ENCODE results near the gene SCTR. TPM values are rescaled to one million over a fixed set of nuclear protein-coding genes. Genes with fewer than 3 reads are reported as not detected.

The SCTR gene
- total RNA-seq, 1 experiment from 2014 or later: not detected

DNA sequence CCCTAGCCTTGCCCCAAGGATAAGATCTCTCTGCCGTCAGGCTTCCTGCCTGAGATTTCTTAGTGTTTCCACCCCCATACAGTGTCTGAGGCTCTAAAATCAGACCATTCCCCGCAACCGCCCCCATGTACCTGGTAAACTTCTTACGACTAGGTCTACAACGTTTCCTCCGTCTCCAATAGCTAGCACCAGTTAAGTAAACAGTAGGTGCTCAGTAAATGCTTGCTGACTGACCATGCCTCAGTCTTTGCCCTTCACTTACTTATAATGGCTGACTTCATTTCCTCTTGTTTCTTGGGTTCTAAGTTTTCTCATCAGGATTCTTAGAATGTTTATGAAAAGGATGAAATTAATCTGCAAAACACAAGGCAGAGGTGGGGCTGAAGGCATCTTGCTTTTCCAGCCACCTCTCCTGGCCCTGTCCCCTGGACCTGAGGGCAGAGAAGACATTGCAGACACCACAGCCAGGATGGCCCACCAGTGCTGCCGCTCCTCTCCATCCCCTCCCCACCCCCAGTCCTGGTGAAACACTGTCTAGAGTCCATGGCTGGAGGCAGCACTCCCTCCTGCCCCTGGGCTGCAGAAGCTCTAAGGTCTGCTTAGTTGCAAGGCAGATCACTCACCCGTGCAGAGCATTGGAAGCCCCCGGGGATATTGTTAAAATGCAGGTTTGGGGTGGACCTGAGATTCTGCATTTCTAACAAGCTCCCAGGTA, 75.7 kb downstream of the SCTR start:
- no peak for DNase-seq (ENCODE audit: low spot score)

DNA sequence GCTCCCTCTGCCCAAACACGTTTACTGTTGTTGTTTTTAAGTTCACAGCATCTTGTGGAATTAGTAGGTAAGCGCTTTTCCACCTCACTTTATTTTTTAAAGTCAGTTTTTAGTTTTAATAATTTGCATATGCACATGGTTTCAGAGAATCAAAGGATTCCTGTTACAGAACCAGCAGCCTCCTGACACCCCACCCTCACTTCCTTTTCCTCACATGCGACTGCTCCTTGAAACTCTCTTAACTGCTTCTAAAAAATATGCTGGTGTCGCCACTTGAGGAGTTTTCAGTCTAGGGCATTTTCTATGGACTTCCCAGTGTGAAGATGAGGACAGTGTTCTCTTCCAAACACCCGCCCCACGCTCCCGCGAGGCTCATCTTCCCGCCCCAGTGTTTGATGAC, 78.2 kb downstream of the SCTR start:
- DNase-seq (ENCODE audit: low spot score): no peak

DNA sequence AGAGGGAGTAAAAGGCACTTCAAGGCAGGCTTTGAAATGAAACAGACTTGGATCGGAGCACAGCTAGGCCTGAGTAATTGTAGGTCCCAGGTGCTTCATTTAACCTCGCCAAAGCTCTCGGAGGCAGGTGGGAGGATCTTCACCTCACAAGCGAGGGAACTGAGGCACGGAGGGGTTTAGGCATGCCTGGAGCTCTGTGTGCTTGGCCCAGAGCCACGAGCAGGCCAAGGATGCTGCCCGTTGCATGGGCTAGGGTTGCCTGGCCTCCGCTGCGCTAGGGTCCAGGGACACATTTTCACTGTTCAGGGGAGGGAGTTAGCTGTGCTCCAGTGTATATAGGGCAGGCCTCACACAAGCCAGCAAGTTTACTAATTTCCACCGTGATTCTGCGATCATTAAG, 81.4 kb downstream of the SCTR start:
- DNase-seq (ENCODE audit: low spot score): no peak

DNA sequence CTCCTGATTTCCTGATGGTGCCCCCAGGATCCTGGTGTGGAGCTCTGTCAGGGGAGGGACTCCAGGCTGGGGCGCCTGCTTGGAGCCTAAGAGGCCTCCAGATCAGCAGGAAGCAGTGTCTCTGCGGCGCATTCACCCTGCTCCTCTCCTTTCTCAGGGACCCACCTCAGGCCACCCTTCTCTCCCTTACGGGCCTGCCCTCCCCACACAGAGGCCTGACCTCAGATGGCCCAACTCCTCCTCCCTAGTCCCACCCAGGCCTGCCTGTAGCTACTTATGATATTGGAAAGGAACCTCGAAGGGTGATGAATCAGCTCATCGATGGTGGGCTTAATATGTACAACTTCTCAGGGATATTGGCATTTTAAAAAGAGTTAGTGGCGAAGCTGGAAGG, 82.1 kb downstream of the SCTR start:
- DNase-seq (ENCODE audit: low spot score): no peak

DNA sequence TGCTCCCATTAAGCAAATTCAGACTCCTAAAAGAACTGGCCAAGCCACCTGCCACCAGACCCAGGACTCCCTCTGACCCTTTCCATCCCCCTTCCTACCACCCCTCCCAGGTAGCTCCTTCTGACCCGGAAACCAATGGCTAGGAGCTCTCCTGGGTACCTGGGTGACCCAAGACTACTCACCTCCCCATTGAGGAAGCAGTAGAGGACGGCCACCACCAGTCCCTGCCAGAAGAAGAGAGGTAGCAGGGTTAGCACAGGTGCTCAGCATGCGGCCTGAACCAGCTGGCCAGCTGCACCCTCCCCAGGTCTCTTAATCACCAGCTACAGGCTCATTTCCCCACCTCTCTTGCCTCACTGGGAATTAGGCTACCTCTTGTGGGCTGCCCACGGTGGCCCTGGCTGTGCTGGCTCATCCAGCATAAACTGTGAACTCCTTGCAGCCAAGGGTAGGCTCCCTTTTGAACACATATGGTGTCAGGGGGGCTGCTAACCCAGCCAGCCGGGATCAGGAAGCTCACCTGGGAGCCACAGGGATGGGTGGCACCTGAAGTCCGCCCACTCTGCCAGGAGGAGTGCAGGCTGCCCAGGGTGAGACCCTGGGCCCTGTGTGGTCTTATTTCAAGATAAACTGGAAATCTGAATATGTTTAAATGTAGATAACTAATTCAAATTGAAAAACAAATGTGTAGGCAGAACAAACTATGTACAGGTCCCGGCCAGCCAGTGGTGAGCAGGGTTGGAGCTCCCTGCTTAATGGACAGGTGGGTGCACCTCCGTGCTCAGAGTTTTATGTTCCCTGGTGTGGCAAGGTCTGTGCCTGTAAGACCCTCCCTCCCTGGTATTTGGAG, 82.7 kb downstream of the SCTR start:
- no peak for DNase-seq (ENCODE audit: low spot score)

DNA sequence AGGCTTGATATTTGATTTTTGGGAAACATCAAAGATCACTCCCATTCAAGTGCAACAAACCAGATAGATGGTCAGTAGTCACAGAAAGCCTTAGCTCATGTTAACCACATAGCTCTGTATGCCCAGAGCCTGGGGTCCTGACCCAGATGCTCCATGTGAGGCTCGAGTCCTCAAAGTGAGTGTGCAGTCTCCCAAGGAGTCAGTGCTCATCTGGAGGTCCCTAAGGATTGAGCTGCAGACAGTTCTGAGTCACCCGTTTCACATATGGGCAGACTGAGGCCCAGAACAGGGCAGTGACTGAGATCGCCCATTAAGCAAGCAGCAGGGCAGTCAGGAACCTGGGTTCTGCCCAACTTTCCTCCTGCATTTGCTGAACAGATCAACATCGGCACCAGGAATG, 83.4 kb downstream of the SCTR start:
- no peak for DNase-seq (ENCODE audit: low spot score)

DNA sequence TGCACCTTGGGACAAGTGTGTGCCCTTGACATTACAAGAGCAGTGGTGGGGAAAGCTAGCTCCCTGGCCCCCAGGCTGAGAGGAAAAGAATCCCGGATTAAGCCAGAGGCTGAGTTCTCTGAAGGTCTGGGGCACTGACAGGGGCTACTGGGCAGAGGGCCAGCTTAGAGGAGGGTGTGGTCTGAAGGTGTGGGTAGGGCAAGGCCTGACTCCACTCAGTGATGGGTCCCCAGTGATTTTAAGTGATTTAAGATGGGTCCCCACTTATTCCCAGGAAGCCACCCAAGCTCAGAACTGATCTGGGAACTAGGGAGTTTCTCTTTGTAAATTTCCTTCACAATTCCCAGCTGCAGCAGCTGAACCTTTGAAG, 83.8 kb downstream of the SCTR start:
- DNase-seq (ENCODE audit: low spot score): no peak

DNA sequence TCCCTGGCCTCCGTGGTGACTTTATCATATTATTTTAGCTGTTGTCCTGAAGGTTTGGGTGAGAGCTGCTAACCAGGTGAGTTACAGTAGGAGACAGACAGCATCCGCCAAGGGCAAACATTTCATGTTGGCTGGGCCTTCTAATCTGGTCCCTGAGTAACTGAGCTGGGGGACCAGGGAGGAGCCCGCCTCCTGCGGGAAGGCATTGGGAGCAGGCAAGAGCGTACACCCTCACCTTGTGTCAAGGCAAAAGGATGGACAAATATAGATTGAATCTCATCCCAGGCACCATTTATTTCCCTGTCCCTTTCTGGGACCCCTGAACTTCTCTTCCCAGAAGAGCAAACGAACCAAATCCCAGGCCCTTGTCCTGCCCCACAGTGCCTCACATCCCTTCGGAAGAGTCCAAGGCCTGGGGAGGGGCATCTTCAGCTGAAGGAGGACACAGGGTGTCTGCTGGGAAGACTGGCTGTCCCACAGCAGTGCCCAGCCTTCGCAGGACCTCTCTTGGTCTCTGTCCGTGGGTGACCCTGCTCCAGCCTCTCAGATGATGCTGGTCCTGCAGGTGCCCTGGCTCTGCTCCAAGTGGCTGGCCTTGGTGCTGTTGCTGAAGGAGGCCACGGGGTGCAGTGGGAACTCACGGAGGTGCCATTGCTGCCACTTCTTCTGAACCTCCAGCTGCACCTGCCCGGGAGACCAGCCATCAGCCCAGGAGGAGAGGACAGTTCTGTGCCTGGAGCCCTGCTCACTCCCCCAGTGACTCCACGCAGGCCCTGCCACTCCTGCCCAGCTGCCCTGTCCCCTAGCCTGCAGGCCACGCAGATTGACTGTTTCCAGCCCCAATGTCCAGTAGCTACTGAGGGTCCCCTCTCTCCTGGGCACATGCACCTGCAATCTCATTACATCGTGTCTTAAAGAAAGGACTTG, 84.4 kb downstream of the SCTR start:
- no peak for DNase-seq (ENCODE audit: low spot score)

DNA sequence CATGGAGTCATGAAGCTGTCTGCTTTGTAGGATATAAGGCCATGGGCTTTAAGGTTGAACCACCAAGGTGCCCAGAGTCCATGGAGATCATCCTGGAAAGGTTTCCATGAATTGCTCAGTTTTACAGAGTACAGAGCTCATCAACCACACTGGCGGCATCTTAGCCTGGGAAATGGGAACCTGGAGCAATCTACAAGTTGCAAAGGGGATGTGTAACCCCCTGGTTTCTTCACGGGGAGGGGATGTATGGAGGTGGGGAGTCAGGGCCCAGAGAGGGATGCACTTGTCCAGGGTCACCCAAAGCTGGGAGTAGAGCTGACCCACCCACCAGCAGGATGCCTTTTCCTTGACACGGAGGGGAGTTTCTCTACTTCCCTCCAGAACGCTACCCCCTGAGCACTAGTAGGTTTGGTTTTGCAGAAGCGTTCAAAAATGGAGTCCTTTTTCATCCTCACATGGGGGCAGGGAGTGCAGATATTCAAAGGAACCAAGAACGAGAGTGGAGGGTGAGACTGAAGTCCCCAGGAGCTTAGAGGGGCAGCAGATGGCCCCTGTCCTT, 85.5 kb downstream of the SCTR start:
- no peak for DNase-seq (ENCODE audit: low spot score)

DNA sequence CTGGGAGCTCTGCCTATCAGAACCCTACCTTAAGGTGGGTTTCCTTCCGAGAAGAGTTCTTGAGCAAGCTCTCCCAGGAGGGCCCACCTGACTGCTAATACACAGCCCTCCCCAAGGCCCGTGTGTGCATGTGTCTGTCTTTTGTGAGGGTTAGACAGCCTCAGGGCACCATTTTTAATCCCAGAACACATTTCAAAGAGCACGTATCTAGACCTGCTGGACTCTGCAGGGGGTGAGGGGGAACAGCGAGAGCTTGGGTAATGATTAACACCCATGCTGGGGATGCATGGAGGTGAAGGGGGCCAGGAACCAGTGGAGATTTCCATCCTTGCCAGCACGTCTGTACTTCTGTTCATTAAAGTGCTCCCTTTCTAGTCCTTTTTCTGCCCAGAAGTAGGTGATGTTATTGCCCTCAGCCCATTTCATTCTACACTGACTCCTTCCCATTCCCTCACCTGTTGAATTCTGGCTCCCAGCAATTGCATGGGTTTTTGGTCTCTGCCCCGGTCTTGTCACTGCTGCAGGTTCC, 86.1 kb downstream of the SCTR start:
- no peak for DNase-seq (ENCODE audit: low spot score)

DNA sequence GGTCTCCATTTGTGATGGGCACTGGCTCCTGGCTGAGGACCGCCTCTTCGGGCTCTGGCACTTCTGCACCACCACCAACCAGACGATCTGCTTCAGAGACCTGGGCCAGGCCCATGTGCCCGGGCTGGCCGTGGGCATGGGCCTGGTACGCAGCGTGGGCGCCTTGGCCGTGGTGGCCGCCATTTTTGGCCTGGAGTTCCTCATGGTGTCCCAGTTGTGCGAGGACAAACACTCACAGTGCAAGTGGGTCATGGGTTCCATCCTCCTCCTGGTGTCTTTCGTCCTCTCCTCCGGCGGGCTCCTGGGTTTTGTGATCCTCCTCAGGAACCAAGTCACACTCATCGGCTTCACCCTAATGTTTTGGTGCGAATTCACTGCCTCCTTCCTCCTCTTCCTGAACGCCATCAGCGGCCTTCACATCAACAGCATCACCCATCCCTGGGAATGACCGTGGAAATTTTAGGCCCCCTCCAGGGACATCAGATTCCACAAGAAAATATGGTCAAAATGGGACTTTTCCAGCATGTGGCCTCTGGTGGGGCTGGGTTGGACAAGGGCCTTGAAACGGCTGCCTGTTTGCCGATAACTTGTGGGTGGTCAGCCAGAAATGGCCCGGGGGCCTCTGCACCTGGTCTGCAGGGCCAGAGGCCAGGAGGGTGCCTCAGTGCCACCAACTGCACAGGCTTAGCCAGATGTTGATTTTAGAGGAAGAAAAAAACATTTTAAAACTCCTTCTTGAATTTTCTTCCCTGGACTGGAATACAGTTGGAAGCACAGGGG, 87.1 kb downstream of the SCTR start:
- DNase-seq (ENCODE audit: low spot score): no peak

DNA sequence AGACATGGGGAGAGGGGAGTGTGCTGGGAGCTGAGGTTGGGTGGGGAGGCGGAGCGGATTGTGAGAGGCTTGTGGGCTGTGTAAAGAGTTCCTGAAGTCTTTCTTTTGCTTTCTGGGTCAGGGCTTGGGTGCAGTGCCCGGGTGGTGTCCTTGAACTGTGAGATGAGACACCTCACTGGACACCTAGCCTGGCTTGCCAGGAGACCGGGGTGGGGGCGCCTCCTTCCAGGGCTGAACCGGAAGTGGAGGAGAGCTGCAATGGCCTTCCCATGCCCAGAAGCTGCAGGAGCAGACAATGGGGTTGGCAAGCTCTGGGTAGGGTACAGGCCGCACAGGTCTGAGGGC, 88.4 kb downstream of the SCTR start:
- DNase-seq (ENCODE audit: low spot score): no peak

DNA sequence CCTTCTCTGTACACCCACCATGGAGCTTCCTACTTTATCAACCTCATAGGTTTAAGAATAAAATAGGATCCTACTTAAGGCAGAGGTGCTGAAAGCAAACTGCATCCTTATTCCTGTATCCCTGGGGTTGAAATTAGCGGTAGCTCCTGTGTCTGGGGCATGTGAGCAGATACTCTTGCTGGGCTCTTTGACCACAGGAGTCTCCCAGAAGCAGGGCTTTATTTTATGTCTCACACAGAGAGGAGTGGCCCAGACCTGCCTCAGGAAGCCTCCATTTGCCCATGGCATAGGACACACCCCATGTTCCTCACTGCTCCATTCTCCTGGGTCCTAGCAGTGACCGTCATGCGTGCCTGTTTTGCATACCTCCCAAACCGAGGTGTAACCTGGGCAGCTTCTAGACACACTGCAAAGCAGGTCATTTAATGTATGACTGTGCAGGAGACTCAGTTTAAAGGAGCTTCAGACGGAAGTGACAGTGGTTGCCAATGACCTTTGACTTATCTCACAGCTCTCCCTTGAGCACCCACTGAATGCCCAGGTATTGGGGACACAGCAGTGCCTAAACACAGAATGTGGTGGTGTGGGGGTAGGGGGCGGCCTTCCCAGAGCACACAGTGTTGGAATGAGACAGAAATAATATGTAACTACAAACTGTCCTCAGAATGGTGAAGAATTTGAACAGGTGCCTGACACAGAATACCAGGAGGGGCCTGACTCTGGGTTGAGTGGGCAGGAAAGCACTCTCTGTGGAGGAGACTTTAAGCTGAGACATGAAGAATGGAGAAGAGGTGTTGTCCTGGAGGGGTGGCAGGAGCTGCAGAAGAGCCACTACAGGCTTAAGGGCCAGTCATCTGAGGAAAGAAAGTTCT, 89.0 kb downstream of the SCTR start:
- DNase-seq (ENCODE audit: low spot score): no peak

DNA sequence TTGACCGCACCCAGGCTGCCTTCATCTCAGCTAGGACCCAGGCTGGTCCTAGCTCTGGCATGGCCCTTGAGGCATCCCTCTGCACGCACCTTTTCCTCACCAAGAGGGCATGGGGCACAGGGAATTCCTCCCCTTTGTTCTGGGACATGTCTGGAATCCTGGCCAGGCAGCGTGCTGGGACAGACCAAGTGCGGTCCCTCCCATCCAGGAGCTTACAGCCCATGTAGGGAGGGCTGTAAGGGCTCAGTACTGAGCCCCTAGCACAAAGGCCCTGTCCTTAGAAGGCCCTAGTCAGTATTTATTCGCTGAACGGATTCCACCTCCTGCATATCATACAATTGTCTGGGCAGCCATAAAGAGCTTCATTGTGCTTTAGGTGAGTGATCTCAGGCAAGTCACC, 89.6 kb downstream of the SCTR start:
- no peak for DNase-seq (ENCODE audit: low spot score)

DNA sequence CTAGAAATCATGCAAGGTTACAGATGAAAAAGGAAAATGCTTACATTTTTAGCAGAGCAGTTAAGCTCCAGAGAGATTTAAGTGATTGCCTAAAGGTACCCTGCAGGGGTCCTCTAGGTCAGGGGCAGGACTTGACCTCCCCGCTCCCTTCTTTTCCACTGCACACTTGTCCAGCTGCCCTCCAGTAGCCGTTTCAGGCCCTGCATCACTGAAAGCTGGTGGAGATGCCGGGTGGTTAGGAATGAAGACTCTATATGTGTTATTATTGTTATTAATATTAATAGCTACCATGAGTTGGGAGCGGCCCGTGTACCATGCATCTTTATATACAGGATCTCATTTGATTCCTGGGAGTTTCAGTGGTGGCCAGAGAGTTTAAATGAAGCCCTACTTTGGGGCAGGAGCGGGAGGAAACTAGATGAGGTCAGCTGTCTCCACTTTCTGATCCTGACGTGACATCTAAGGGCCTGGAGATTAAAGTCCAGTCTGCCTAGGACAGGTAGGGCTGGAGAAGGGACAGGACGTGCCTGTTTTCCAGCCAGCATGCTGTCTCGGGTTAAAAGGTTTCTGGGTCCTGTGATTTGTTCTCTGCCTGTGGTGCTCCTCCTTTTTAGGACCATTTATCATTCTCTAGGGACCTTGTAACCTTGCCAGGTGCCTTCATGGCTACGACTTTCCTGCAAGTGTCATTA, 90.5 kb downstream of the SCTR start:
- no peak for DNase-seq (ENCODE audit: low spot score)

DNA sequence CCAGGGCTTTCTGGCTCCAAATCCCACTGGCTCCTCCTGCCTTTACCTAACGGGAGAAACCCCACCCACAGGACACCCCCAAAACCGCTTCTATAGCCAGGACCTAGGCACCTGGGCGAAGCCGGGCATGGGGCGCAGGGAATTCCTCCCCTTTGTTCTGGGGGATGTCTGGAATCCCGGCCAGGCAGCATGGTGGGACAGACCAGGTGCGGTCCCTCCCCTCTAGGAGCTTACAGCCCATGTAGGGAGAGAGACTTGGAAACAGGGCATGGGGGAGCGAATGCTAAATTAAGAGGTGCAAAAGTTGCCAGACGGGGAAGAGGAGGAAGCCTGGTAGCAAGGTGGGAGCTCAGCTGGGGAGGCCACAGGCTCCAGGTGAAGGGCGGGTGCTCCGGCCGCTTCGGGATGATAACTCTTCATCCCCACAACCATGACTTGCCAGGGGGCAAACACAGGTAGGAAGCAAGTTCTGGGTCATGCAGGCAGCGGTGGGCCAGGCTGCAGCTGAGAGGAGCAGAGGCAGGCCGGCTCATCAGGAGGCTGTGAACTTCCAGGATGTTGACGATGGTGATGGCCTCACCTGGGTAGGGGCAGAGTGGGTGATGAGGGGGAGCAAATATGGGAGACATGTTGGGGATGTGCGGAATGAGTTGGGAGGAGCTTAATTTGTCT, 91.3 kb downstream of the SCTR start:
- no peak for DNase-seq (ENCODE audit: low spot score)

DNA sequence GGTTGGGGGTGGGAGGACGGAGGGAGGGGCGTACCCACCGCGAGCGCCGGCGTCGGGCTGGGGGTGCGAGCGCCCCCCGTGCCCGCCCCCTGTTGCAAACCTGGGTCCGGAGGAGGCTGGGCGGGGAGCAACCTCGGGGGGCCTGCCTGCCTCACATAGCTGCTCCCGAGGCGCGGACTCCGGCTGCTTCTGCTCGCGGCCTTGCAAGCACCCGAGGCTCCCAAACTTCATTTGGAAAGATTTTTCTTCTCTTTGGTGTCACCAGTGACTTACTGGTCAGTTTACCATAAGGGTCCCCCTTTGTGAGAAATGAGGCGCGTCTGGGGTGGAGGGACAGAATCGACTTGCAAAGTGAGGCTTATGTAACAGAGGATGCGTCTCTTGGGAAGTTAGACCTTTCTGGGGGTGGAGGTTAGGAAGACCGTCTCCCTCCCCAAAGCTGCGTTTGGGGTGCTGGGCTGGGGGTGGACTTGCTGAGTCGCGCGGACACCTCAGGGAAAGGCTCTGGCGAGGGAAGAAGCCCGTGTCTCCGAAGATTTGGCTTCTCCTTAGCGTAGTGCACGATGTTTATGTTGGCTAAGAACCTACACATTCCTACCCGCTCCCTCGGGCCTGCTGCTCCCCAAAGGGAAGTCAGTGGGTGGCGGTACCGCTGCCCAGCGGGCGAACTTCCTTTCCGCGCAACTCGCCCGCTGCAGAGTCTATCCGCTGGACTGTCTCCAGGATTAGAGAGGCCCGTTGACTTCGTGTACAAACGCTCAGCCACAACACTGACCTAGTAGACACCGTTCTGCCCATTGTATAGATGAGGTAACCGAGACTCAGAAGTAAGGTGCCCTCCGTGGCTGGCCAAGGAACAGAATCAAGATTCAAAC, 92.1 kb downstream of the SCTR start:
- DNase-seq (ENCODE audit: low spot score): no peak
